HepG2 (cell line): ENCODE measurements around the gene CTSA. TPM values are rescaled to one million over a fixed set of nuclear protein-coding genes. Genes with fewer than 3 reads are reported as not detected.

Experiments
- ATAD3A ChIP-seq: sonication (generic); formaldehyde crosslinking; IDR thresholded peaks from 2 replicates; pipeline ENCODE4 v1.4.0; 2020; ENCODE audit warnings: missing genetic modification reagents
- BORCS8-MEF2B ChIP-seq: sonication (generic); formaldehyde crosslinking; IDR thresholded peaks from 2 replicates; pipeline ENCODE4 v1.8.0; 2022; ENCODE audit warnings: mild to moderate bottlenecking, missing genetic modification reagents
- CEBPG ChIP-seq: IDR thresholded peaks from 2 replicates; pipeline ENCODE4 v1.6.1; 2016
- GFI1 ChIP-seq: sonication (generic); formaldehyde crosslinking; IDR thresholded peaks from 2 replicates; pipeline ENCODE4 v1.5.0; 2020; ENCODE audit warnings: missing genetic modification reagents, mild to moderate bottlenecking, borderline replicate concordance
- HOXA9 ChIP-seq: sonication (generic); formaldehyde crosslinking; IDR thresholded peaks from 2 replicates; pipeline ENCODE4 v1.8.1; 2022; ENCODE audit warnings: missing genetic modification reagents, mild to moderate bottlenecking, moderate library complexity, borderline replicate concordance
- MED8 ChIP-seq: sonication (generic); formaldehyde crosslinking; IDR thresholded peaks from 2 replicates; pipeline ENCODE4 v1.8.1; 2023; ENCODE audit warnings: mild to moderate bottlenecking, missing genetic modification reagents; ENCODE audit not compliant: insufficient replicate concordance
- MEIS2 ChIP-seq: sonication (generic); formaldehyde crosslinking; IDR thresholded peaks from 2 replicates; pipeline ENCODE4 v1.9.0; 2021; ENCODE audit warnings: mild to moderate bottlenecking, missing genetic modification reagents
- NCOR1 ChIP-seq: fragments of 200-600 bp; sonication (generic); IDR thresholded peaks from 2 replicates; pipeline ENCODE4 v1.7.0; 2017; ENCODE audit warnings: antibody characterized with exemption, low read length, borderline replicate concordance
- NFYC ChIP-seq: IDR thresholded peaks from 2 replicates; pipeline ENCODE4 v1.6.1; 2016; ENCODE audit warnings: missing genetic modification reagents, missing compliant biosample characterization
- RBM39 ChIP-seq: fragments of 200-400 bp; formaldehyde crosslinking; IDR thresholded peaks from one replicate; pipeline ENCODE4 v1.6.1; 2018; ENCODE audit warnings: antibody characterized with exemption, mild to moderate bottlenecking, low read depth, low read length; ENCODE audit not compliant: poor library complexity, severe bottlenecking
- RFXANK ChIP-seq: IDR thresholded peaks from 2 replicates; pipeline ENCODE4 v1.6.1; 2016
- SIX1 ChIP-seq: sonication (generic); formaldehyde crosslinking; IDR thresholded peaks from 2 replicates; pipeline ENCODE4 v1.4.0; 2020; ENCODE audit warnings: missing genetic modification reagents, borderline replicate concordance
- SP2 ChIP-seq: sonication (generic); formaldehyde crosslinking; IDR thresholded peaks from 2 replicates; pipeline ENCODE4 v1.5.1; 2020; ENCODE audit warnings: mild to moderate bottlenecking, missing genetic modification reagents
- SRF ChIP-seq: IDR thresholded peaks from 2 replicates; pipeline ENCODE4 v1.6.1; 2011; ENCODE audit warnings: mild to moderate bottlenecking, low read depth, low read length, moderate library complexity
- THAP7 ChIP-seq: sonication (generic); formaldehyde crosslinking; IDR thresholded peaks from 2 replicates; pipeline ENCODE4 v1.8.1; 2023; ENCODE audit warnings: mild to moderate bottlenecking, missing genetic modification reagents
- UBTF ChIP-seq: sonication (generic); formaldehyde crosslinking; IDR thresholded peaks from 2 replicates; pipeline ENCODE4 v1.4.0; 2020; ENCODE audit warnings: mild to moderate bottlenecking, missing genetic modification reagents
- XRCC5 ChIP-seq: fragments of 200-400 bp; formaldehyde crosslinking; optimal IDR thresholded peaks from 2 replicates; pipeline ENCODE3; 2017; ENCODE audit warnings: mild to moderate bottlenecking, low read length
- ZBTB25 ChIP-seq: IDR thresholded peaks from 2 replicates; pipeline ENCODE4 v1.6.1; 2018; ENCODE audit warnings: missing genetic modification reagents
- ZBTB34 ChIP-seq: sonication (generic); formaldehyde crosslinking; IDR thresholded peaks from 2 replicates; pipeline ENCODE4 v1.8.0; 2022; ENCODE audit warnings: mild to moderate bottlenecking, missing genetic modification reagents
- ZNF44 ChIP-seq: sonication (generic); formaldehyde crosslinking; IDR thresholded peaks from 2 replicates; pipeline ENCODE4 v1.5.1; 2020; ENCODE audit warnings: mild to moderate bottlenecking, missing genetic modification reagents
- ZNF740 ChIP-seq: sonication (generic); formaldehyde crosslinking; IDR thresholded peaks from 2 replicates; pipeline ENCODE4 v1.4.0; 2020; ENCODE audit warnings: missing genetic modification reagents
- ZNF773 ChIP-seq: sonication (generic); formaldehyde crosslinking; IDR thresholded peaks from 2 replicates; pipeline ENCODE4 v1.4.0; 2020; ENCODE audit warnings: missing genetic modification reagents, borderline replicate concordance
- ZSCAN25 ChIP-seq: sonication (generic); formaldehyde crosslinking; IDR thresholded peaks from 2 replicates; pipeline ENCODE4 v1.8.0; 2022; ENCODE audit warnings: mild to moderate bottlenecking, missing genetic modification reagents
- polyA plus RNA-seq, 8 experiments: library from polyadenylated mRNA; depleted of rRNA in 3 of 8; stranded (reverse) in 7 of 8; unstranded in 1 of 8; fragments of >200 nt; fragmentation: Illumina TruSeq in 4 of 8; extraction: Trizol in 4 of 8; gene quantifications; 2 replicates each; pipeline versions ENCODE4 v1.2.1 to v1.2.3, GENCODE V29; 2011 to 2016; ENCODE audit warnings: low read depth in 4 of 8, missing spikeins in 1 of 8, mixed read lengths in 1 of 8; ENCODE audit not compliant: insufficient read depth in 1 of 8
- total RNA-seq, 5 experiments: library from RNA; depleted of rRNA; stranded (reverse); fragments of >200 nt; fragmentation: Illumina TruSeq; extraction: Trizol; gene quantifications; 2 replicates each; pipeline ENCODE4 v1.2.3, GENCODE V29; 2016; ENCODE audit warnings: low read depth in 1 of 5

CTSA gene
- total and polyA plus RNA-seq, 2 of the 13 experiments (the other 11 are each of a cell fraction or from before 2014, with no cell fraction given): 202 to 231 TPM

GRCh38 chr20:45857114-45857881 is 33.8 kb upstream of the CTSA start, which contains the start of the genes ACOT8 and ZSWIM3 (continued):
- peak; percentile 70; the same call in 1 of the 2 replicates for TF ChIP-seq NCOR1
- peak; percentile 83; the same call in 1 of the 2 replicates for TF ChIP-seq ZBTB25 (CRISPR knock-in tag)
- TF ChIP-seq SIX1 (CRISPR knock-in tag): peak; percentile 47
- TF ChIP-seq XRCC5: peak; percentile 91
- peak; percentile 44 for TF ChIP-seq RBM39
- peak; percentile 98 for TF ChIP-seq MEIS2 (CRISPR knock-in tag)
- TF ChIP-seq ZNF740 (CRISPR knock-in tag): peak; percentile 89; the same call in 1 of the 2 replicates
- peak; percentile 48; the same call in 1 of the 2 replicates for TF ChIP-seq RFXANK (CRISPR knock-in tag)
- peak; percentile 91; the same call in 1 of the 2 replicates for TF ChIP-seq ZNF44 (CRISPR knock-in tag)
- peak; percentile 9; the same call in 1 of the 2 replicates for TF ChIP-seq GFI1 (CRISPR knock-in tag)
- peak; percentile 97 for TF ChIP-seq THAP7 (CRISPR knock-in tag)
- TF ChIP-seq CEBPG (CRISPR knock-in tag): peak; percentile 41
- TF ChIP-seq ZBTB34 (CRISPR knock-in tag): peak; percentile 72; the same call in 1 of the 2 replicates
- peak; percentile 82; the same call in 1 of the 2 replicates for TF ChIP-seq ZSCAN25 (CRISPR knock-in tag)
- 0 out of 2 replicates have a peak, but pooled peaks have one; percentile 27 for TF ChIP-seq ATAD3A (CRISPR knock-in tag)
- TF ChIP-seq HOXA9 (CRISPR knock-in tag): no peak
- peak; percentile 100 for TF ChIP-seq SP2 (CRISPR knock-in tag)
- peak; percentile 100 for TF ChIP-seq NFYC (CRISPR knock-in tag)
- peak; percentile 80 for TF ChIP-seq BORCS8-MEF2B
- peak; percentile 65; the same call in 1 of the 2 replicates for TF ChIP-seq SRF
- TF ChIP-seq UBTF: peak; percentile 90
- TF ChIP-seq ZNF773: peak; percentile 76; the same call in 1 of the 2 replicates
- peak; percentile 83 for TF ChIP-seq MED8 (CRISPR knock-in tag)
